Glutamatergic neuron (in vitro differentiated cells): ENCODE data around the gene ASCC3. TPM values are rescaled to one million over a fixed set of nuclear protein-coding genes. Genes with fewer than 3 reads are reported as not detected.

Experiments used
- DNase-seq: peaks from one replicate; pipeline ENCODE4 v3.0.0; 2022
- H3K27ac Mint-ChIP-seq: one replicate; pipeline ENCODE4 v1.8.0; 2020; ENCODE audit warnings: mild to moderate bottlenecking, mixed read lengths, inconsistent platforms; ENCODE audit not compliant: unreplicated experiment
- H3K27me3 Mint-ChIP-seq: one replicate; pipeline ENCODE4 v1.8.0; 2020; ENCODE audit warnings: mild to moderate bottlenecking, moderate library complexity, mixed read lengths, inconsistent platforms; ENCODE audit not compliant: unreplicated experiment
- H3K36me3 Mint-ChIP-seq: one replicate; pipeline ENCODE4 v1.8.0; 2020; ENCODE audit warnings: mild to moderate bottlenecking, mixed read lengths, inconsistent platforms; ENCODE audit not compliant: unreplicated experiment
- H3K4me1 Mint-ChIP-seq: one replicate; pipeline ENCODE4 v1.8.0; 2020; ENCODE audit warnings: mild to moderate bottlenecking, low read depth, mixed read lengths, inconsistent platforms; ENCODE audit not compliant: unreplicated experiment
- H3K4me3 Mint-ChIP-seq: one replicate; pipeline ENCODE4 v1.8.0; 2020; ENCODE audit warnings: mild to moderate bottlenecking, mixed read lengths, inconsistent platforms; ENCODE audit not compliant: unreplicated experiment
- H3K9me3 Mint-ChIP-seq: one replicate; pipeline ENCODE4 v1.8.0; 2020; ENCODE audit warnings: mild to moderate bottlenecking, moderate library complexity, mixed read lengths, inconsistent platforms; ENCODE audit not compliant: unreplicated experiment
- CTCF ChIP-seq: fragments of 200-600 bp; sonication (generic); IDR thresholded peaks from one replicate; pipeline ENCODE4 v1.5.0; 2021; ENCODE audit not compliant: partially characterized antibody, unreplicated experiment
- long read RNA-seq: library from polyadenylated mRNA; unstranded; transcript quantifications from one replicate; pipeline ENCODE4 v2.0.0, GENCODE V29; 2020; ENCODE audit not compliant: unreplicated experiment
- total RNA-seq: library from RNA; stranded (reverse); fragmentation: NEBNext Ultra II Directional; extraction: Animal tissue kit (Norgen Biotek cat#: 25700); gene quantifications from one replicate; pipeline ENCODE4 v1.2.1, GENCODE V29; 2021; ENCODE audit not compliant: unreplicated experiment

ASCC3 gene
- 49.6 TPM for total RNA-seq
- long read RNA-seq, partial matches to known transcripts, result 4 of 7 reads
- long read RNA-seq, other reads (novel, unspliced or antisense), result 2 of 7 reads

GRCh38 chr6:100880853-100881706, at the start of gene ASCC3:
Gene ASCC3 (minus strand): TSS chr6:100881329. CDS start chr6:100867997, 13,332 bp downstream.
- H3K4me1 Mint-ChIP-seq, result peaks cover 11% of the 10 kb centered on the region
- no peaks in the 10 kb centered on the region for H3K9me3 Mint-ChIP-seq
- no peaks in the 10 kb centered on the region for H3K36me3 Mint-ChIP-seq
- H3K27me3 Mint-ChIP-seq, result no peaks in the 10 kb centered on the region
- peak; percentile 91 for DNase-seq
- TF ChIP-seq CTCF, result no peak
- H3K27ac Mint-ChIP-seq, result peak within 1 kb of the TSS; percentile 90
- peak within 1 kb of the TSS; percentile 99 for H3K4me3 Mint-ChIP-seq

GRCh38 chr6:100925749-100926148, 44.6 kb upstream of the ASCC3 start:
- Mint-ChIP-seq H3K36me3 (no peaks in the 10 kb centered on the region), H3K4me1 (no peaks in the 10 kb centered on the region), H3K27ac (no peak overlapping the region), H3K9me3 (no peaks in the 10 kb centered on the region), H3K4me3 (no peak overlapping the region), H3K27me3 (no peaks in the 10 kb centered on the region)
- DNase-seq, result no peak
- TF ChIP-seq CTCF, result no peak

- H3K9me3 Mint-ChIP-seq, result no peaks in the 10 kb centered on the region
- no peak overlapping the region for H3K27ac Mint-ChIP-seq
Measured at GRCh38 chr6:100924534-100925227, 43.6 kb upstream of the ASCC3 start.

GRCh38 chr6:100923481-100924165, 42.5 kb upstream of the ASCC3 start:
- H3K4me1 Mint-ChIP-seq, result no peaks in the 10 kb centered on the region
- no peak overlapping the region for H3K4me3 Mint-ChIP-seq
- no peak for DNase-seq
- no peaks in the 10 kb centered on the region for H3K9me3 Mint-ChIP-seq
- no peak for TF ChIP-seq CTCF
- H3K27me3 Mint-ChIP-seq, result no peaks in the 10 kb centered on the region
- no peak overlapping the region for H3K27ac Mint-ChIP-seq
- no peaks in the 10 kb centered on the region for H3K36me3 Mint-ChIP-seq

More at GRCh38 chr6:100924534-100925227, 43.6 kb upstream of the ASCC3 start:
- no peak for TF ChIP-seq CTCF
- no peaks in the 10 kb centered on the region for H3K27me3 Mint-ChIP-seq
- H3K4me1 Mint-ChIP-seq, result no peaks in the 10 kb centered on the region
- H3K4me3 Mint-ChIP-seq, result no peak overlapping the region
- H3K36me3 Mint-ChIP-seq, result no peaks in the 10 kb centered on the region
- no peak for DNase-seq
